Tracheal epithelial cell (primary cell): ENCODE results near the gene GNL3. TPM values are rescaled to one million over a fixed set of nuclear protein-coding genes. Genes with fewer than 3 reads are reported as not detected.

Experiments
- total RNA-seq: library from RNA; depleted of rRNA; stranded (reverse); fragments of >200 nt; gene quantifications from 2 replicates; pipeline ENCODE4 v1.2.1, GENCODE V29; 2014

Gene GNL3, protein sequence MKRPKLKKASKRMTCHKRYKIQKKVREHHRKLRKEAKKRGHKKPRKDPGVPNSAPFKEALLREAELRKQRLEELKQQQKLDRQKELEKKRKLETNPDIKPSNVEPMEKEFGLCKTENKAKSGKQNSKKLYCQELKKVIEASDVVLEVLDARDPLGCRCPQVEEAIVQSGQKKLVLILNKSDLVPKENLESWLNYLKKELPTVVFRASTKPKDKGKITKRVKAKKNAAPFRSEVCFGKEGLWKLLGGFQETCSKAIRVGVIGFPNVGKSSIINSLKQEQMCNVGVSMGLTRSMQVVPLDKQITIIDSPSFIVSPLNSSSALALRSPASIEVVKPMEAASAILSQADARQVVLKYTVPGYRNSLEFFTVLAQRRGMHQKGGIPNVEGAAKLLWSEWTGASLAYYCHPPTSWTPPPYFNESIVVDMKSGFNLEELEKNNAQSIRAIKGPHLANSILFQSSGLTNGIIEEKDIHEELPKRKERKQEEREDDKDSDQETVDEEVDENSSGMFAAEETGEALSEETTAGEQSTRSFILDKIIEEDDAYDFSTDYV
- total RNA-seq = 202 and 315 TPM in 2 replicates

DNA sequence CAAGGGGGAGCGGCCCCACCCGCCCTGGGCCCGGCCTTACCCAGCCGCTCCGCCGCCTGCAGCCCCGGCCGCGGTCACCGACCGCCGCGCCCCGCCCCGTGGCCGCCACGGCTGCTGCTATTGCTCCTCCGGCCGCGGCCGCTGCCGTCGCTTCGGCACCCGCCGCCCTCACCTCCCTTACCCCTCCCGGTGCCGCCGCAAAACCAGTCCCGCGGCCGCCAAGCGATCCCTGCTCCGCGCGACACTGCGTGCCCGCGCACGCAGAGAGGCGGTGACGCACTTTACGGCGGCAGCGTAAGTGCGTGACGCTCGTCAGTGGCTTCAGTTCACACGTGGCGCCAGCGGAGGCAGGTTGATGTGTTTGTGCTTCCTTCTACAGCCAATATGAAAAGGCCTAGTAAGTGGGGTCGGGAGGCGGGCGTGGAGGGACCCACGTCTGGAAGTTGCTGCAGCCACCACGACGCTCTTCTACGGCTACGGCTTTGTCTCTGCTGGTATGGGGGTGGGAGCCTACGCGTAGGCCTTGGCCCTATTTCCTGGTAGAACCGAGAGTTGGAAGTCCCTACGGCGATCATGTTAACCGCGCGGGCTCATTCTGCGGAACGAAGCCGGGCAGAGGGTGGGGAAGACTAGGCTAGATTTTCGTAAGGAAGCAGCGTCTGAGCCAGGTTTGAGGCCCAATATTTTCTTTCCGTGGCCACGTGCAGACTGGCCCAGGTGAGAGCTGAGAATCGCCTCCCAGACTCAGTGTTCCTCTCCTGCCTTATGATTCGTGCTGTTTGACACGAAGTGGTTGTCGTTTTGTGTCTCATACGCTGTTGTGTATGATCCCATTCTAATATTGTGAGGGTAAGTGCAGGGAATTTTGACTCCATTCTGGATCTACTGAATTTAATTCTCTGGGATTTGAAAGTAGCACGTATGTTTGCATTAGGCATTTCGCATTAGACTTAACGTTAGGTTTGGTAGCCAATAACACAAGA, at the start of gene GNL3, which contains the start of gene PBRM1:
GNL3 (plus strand) TSS at position 324 of the 983 bp plus-strand sequence; CDS start at position 385, 61 bp downstream.
PBRM1 (minus strand) TSS at position 205 of the 983 bp plus-strand sequence.

DNA sequence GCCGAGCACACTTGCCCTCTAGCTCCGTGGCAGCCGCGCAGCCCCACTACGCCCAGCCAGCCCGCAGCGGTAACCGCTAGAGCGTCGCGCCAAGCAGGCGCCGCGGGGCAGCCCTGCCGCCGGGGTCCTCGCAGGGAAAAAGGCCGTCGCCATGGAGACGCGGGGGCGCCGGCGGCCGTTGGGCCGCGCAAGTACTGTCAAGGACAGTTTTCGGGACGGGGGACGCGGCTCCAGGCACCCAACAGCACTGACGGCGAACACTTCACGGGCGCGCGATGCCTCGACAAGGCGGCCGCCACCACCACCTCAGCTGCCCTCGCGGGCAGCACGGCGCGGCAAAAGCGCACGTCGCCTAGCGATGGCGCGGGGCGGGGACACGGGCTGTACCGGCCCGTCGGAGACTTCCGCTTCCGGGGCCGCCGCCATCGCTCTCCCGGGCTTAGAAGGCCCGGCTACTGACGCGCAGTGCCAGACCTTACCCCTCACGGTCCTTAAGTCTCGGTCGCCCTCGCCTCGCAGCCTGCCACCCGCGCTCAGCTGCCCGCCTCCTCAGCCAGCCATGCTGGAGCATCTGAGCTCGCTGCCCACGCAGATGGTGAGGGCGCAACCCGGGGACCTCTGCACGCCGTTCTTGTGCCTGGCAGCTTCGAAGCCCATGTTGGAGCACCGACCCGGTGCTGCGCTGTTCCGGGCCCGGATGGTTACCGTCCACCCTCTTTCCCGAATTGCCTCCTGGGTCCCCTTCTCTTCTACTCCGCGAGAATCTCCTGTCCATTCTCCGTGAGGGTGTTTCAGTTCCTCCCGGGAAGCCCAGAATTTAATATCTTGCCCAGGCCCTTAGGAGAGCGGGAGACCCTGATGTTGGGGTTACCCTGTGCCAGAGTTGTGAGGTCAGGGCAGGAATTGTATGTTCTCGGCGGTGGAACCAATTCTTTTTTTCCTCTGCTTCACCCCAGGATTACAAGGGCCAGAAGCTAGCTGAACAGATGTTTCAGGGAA, 20.2 kb downstream of the GNL3 start, which contains the start of the genes GLT8D1 and SPCS1:
GLT8D1 (minus strand) TSS at position 104 of the 999 bp plus-strand sequence. CDS start 5,331 bp downstream, outside the sequence.
SPCS1 (plus strand) TSS at position 419 of the 999 bp plus-strand sequence; CDS start at position 560, 141 bp downstream.

Other genes with a start within 250 kb of the GNL3 start
- gene SEMA3G, start 240.9 kb upstream of the GNL3 start, total RNA-seq = under 0.01 and 1.7 TPM in 2 replicates
- gene TNNC1, start 232.0 kb upstream of the GNL3 start, total RNA-seq = 0.48 TPM in 1 of 2 replicates, not detected in the other
- gene NISCH, start 230.4 kb upstream of the GNL3 start, total RNA-seq = 29.4 and 39.3 TPM in 2 replicates
- 0.21 and 0.24 TPM in 2 replicates for gene STAB1, start 190.7 kb upstream of the GNL3 start, total RNA-seq
- gene NT5DC2, start 152.2 kb upstream of the GNL3 start, total RNA-seq = 26.2 and 30.8 TPM in 2 replicates
- gene UQCC5, start 149.4 kb upstream of the GNL3 start, total RNA-seq = 0.48 and 1.1 TPM in 2 replicates
- 48.0 and 78.2 TPM in 2 replicates for gene PBRM1, start 119 bp upstream of the GNL3 start, total RNA-seq
- gene GLT8D1, start 19.8 kb downstream of the GNL3 start, total RNA-seq = 67.6 and 68.7 TPM in 2 replicates
- 39.8 and 47.5 TPM in 2 replicates for gene SPCS1, start 20.1 kb downstream of the GNL3 start, total RNA-seq
- 20.5 and 24.7 TPM in 2 replicates for gene NEK4, start 84.9 kb downstream of the GNL3 start, total RNA-seq
- not detected in 2 replicates for gene ITIH1, start 91.6 kb downstream of the GNL3 start, total RNA-seq
- not detected in 2 replicates for gene ITIH3, start 108.8 kb downstream of the GNL3 start, total RNA-seq
- gene ITIH4, start 144.6 kb downstream of the GNL3 start, total RNA-seq = 1.1 and 1.9 TPM in 2 replicates
- not detected in 2 replicates for gene MUSTN1, start 149.0 kb downstream of the GNL3 start, total RNA-seq
- 16.4 and 19.5 TPM in 2 replicates for gene STIMATE, start 211.5 kb downstream of the GNL3 start, total RNA-seq